D721Med (cell line): ENCODE results near the gene CYB5A.
"Not testable (repeated sequence)": the region's sequence is repeated elsewhere in the genome, so short reads cannot be mapped to it uniquely, and the experiment has no call there.

ENCODE experiments used
- DNase-seq: peaks from one replicate; pipeline ENCODE4 v3.0.0; 2011; ENCODE audit warnings: low spot score; ENCODE audit not compliant: insufficient read length
- FAIRE-seq: peaks from 2 replicates; lab custom pipeline; 2011; peaks lifted over from hg19 to GRCh38; lab: Jason Lieb, UNC
- CTCF ChIP-seq: IDR thresholded peaks from 2 replicates; pipeline ENCODE4 v1.5.1; 2012; ENCODE audit warnings: mild to moderate bottlenecking, control low read depth; ENCODE audit not compliant: insufficient read depth; ENCODE audit errors: missing control alignments

The CYB5A gene

DNA sequence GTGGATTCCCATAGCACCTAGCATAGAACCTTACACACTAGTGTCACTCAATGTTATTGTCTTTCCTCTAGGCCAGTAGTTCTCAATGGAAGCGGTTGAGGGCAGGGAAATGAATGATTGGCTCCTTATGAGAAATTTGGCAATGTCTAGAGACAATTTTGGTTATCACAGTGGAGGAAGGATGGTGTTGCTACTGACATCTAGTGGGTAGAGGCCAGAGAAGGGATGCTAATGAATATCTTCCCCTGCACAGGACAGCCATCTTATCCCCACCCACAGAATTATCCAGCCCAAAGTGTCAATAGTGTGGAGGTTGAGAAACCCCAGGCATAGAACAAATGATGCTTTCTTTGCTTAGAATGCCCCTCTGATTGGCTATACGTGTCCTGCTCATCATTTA, 39.6 kb upstream of the CYB5A start:
- DNase-seq (no peak), FAIRE-seq (no peak)

DNA sequence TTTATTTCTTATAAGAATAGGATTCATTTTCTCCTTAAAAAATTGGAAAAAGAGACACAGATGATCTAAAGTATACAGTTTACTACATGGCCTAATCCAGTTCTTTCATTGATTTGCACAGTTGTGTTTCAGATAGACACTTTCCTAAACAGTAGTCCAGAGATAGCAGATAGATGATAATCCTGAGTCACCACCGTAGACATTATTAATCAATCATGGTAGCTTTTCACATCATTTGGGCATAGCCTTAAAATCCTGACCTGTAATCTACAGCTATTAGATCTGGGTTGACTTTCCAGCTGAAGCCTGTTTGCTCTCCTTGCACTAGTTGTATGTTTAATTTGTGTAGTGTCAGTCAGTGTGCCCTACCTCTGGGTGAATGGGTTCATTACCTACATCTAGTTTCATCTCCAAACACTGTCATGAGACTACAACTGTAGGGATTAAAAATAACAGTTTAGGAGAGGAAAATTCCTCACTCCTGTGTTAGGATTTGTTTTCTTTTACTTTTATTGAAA, 38.0 kb upstream of the CYB5A start:
- no peak for DNase-seq
- FAIRE-seq = peak; percentile 98
- no peak for TF ChIP-seq CTCF

More for the DNA sequence above, 39.6 kb upstream of the CYB5A start:
- TF ChIP-seq CTCF = peak; percentile 21

- TF ChIP-seq CTCF = no peak
- FAIRE-seq (no peak), DNase-seq (no peak)
These were observed 36.4 kb upstream of the CYB5A start for GRCh38 chr18:74328206-74328605.

DNA sequence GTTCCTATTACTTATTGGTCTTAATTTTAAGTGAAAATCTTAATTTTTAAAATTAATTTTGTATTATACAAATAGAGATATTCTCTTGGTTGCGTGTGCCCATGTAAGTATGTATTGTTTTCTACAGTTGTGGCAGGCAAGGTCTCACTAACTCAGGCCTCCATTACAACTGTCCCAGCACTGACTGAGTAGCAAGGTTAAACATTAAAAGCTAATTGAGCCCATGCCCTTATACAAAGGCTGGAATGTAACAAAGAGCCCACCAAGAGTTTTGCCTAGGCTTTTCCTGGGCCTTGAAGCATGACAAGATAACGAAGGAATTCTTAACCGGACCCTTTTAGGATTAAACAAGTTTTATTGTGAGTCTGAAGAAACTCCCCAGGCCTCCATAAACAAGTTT, 35.0 kb upstream of the CYB5A start:
- FAIRE-seq, DNase-seq: not testable (repeated sequence)

DNA sequence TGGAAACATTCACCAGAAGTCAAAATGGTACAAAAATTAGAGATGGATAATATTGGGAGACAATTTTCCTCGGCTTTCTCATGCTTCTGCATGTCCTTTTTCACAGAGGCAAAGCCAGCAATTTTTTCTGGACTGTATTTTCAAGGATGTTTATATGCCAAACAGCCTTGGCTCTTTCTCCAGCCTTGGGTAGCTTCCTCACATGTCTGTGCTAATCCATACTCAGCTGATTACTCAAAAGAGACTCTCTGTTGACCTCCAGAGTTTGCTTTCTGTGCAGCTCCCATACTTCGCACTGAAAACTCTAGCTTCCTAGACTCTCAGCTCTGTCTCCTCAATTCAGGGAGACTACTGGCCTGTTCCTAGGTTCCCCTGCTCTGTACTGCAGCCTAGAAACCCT, 34.5 kb upstream of the CYB5A start:
- peak; percentile 69 for FAIRE-seq
- DNase-seq = no peak
- TF ChIP-seq CTCF = no peak

DNA sequence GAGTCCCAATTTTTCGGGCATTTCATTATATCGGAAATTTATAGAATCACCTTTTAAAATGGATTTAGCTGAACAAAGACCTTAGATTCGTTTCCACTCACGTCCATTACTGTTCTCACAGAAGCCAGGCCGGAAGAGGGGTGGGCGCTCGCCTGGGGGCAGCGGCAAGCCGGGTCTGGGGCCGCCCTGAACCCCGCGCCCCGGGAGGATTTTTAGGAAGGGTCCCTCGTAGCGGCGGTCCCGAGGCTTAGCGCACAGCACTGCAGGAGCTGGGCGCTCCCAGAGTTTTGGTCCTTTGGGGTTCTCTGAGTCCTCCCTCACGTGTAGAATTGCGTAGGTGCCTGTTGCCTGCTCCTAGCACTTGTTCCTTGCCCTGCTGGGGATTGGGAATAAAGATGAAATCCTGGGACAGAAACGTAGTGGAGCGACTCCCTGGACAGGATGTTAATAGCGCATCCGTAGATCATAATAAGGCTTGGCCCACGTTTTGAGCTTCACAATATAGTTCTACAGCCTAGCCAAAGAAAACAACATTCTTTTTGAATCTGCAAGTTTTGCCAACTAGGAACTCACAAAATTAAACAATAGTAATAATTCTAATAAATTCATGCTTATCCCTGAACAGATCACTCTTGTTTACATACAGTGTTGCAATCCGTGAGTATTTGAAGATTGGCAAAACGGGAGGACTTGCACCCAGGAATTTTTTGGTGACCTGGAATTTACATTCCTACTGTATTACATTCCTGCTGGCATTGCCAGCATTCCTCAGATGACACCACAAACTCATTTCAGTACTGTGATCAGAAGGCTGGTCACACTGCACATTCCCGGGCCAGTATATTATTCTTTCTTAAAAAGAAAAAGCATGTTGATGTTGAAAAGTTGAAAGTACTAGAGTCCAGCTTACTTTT, 24.8 kb upstream of the CYB5A start:
- DNase-seq (no peak), FAIRE-seq (peak; percentile 75)
- no peak for TF ChIP-seq CTCF

DNA sequence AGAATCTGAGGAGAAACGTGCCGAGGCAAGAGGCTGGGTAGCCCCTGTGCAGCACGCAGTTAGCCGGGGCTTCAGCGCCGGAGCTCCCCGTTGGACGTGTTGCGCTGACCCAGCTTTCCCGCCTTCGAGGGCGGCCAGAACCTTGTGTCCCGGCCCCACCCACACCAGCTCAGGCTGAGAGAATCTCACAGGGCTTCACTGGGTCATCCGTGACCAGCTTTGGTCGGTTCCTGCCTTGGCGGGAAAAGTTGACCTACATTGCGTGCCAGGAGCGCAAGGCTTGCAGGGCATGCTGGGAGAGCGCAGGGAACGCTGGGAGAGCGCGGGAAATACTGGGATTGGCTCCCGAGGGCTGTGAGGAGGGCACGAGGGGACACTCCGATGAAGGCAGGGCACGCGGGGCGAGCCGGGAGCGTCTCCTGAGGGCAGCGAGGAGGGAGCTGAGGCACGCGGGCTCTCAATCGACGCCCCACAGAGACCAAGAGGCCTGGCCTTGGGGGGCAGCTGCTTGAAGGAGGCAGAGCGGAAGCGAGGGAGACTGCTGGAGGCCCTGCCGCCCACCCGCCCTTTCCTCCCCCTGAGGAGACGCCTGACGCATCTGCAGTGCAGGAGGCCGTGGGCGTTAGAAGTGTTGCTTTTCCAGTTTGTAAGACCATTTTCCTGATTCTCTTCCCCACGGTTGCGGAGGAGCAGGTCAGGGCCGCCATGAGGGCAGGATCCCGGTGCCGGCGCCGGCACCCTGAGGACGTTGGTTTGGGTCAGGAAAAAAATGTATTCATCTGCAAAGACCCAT, 23.9 kb upstream of the CYB5A start, which contains the start of gene C18orf63:
C18orf63 (plus strand) TSS at position 376 of the 793 bp plus-strand sequence. CDS start 2,027 bp downstream, outside the sequence.
- no peak for TF ChIP-seq CTCF
- DNase-seq = no peak
- FAIRE-seq = no peak
